GM12891 (cell line): Measurements from ENCODE around the gene STRAP.

Experiments used
- PAX5 ChIP-seq: IDR thresholded peaks from 2 replicates; pipeline ENCODE4 v1.6.1; 2011; ENCODE audit warnings: low read length, moderate library complexity, mild to moderate bottlenecking; ENCODE audit not compliant: insufficient read depth, severe bottlenecking
- POLR2A ChIP-seq: IDR thresholded peaks from 2 replicates; pipeline ENCODE4 v1.6.1; 2011; ENCODE audit warnings: low read depth, low read length, control low read depth
- POLR2AphosphoS5 ChIP-seq: IDR thresholded peaks from 2 replicates; pipeline ENCODE4 v1.6.1; 2011; ENCODE audit warnings: low read depth, low read length, control low read depth
- POU2F2 ChIP-seq: IDR thresholded peaks from 2 replicates; pipeline ENCODE4 v1.6.1; 2011; ENCODE audit warnings: low read depth, mild to moderate bottlenecking, control low read depth, low read length, moderate library complexity
- SPI1 ChIP-seq: IDR thresholded peaks from 2 replicates; pipeline ENCODE4 v1.6.1; 2011; ENCODE audit warnings: low read depth, low read length, control low read depth
- TAF1 ChIP-seq: IDR thresholded peaks from 2 replicates; pipeline ENCODE4 v1.6.1; 2011; ENCODE audit warnings: low read depth, low read length, control low read depth

GRCh38 chr12:15858353-15858752, 23.8 kb upstream of the STRAP start:
- TF ChIP-seq POLR2AphosphoS5 (no peak), POLR2A (no peak), POU2F2 (no peak), TAF1 (no peak), SPI1 (no peak), PAX5 (no peak)
